GM23338 (cell line): ENCODE measurements around the gene POGZ. TPM values are rescaled to one million over a fixed set of nuclear protein-coding genes. Genes with fewer than 3 reads are reported as not detected.

Experiments
- ATAC-seq: fragments of 200-7000 bp; cut with Tn5 transposase; 3 replicates; pipeline ENCODE4 v1.9.1; 2020
- DNase-seq: peaks from one replicate; pipeline ENCODE4 v3.0.0-alpha.2; 2015; ENCODE audit warnings: low spot score
- H2AFZ ChIP-seq: fragments of 200-600 bp; sonication (generic); 2 replicates; pipeline ENCODE4 v1.8.0; 2016; ENCODE audit warnings: antibody characterized with exemption, mild to moderate bottlenecking, moderate library complexity
- H3F3A ChIP-seq: fragments of 200-600 bp; sonication (generic); replicated peaks from 2 replicates; pipeline ENCODE4 v1.8.0; 2017; ENCODE audit warnings: antibody characterized with exemption, mixed run types, low read depth
- H3K27ac ChIP-seq: fragments of 200-600 bp; sonication (generic); 2 replicates; pipeline ENCODE4 v1.6.1; 2016; ENCODE audit warnings: low read depth
- H3K27me3 ChIP-seq: fragments of 200-600 bp; sonication (generic); 2 replicates; pipeline ENCODE4 v1.8.0; 2016; ENCODE audit warnings: mild to moderate bottlenecking, mixed run types, moderate library complexity; ENCODE audit not compliant: insufficient read depth
- H3K36me3 ChIP-seq: fragments of 200-600 bp; sonication (generic); 2 replicates; pipeline ENCODE4 v1.8.0; 2016; ENCODE audit warnings: mild to moderate bottlenecking; ENCODE audit not compliant: insufficient read depth
- H3K4me1 ChIP-seq: fragments of 200-600 bp; sonication (generic); 2 replicates; pipeline ENCODE4 v1.8.0; 2016; ENCODE audit warnings: mild to moderate bottlenecking, moderate library complexity; ENCODE audit not compliant: insufficient read depth
- H3K4me2 ChIP-seq: fragments of 200-600 bp; sonication (generic); 2 replicates; pipeline ENCODE4 v1.7.1; 2017; ENCODE audit warnings: mixed run types
- H3K4me3 ChIP-seq: fragments of 200-600 bp; sonication (generic); 2 replicates; pipeline ENCODE4 v1.6.1; 2016; ENCODE audit warnings: mixed run types
- H3K79me2 ChIP-seq: fragments of 200-600 bp; sonication (generic); replicated peaks from 2 replicates; pipeline ENCODE4 v1.8.0; 2017; ENCODE audit warnings: mild to moderate bottlenecking; ENCODE audit not compliant: insufficient read depth
- H3K9me2 ChIP-seq: fragments of 200-600 bp; sonication (generic); 2 replicates; pipeline ENCODE4 v1.8.0; 2017; ENCODE audit not compliant: insufficient read depth
- H4K20me1 ChIP-seq: fragments of 200-600 bp; sonication (generic); replicated peaks from 2 replicates; pipeline ENCODE4 v1.8.0; 2017; ENCODE audit warnings: mild to moderate bottlenecking; ENCODE audit not compliant: insufficient read depth
- H3K27ac Mint-ChIP-seq: 2 replicates; pipeline ENCODE4 v1.8.0; 2020; ENCODE audit warnings: inconsistent platforms, mild to moderate bottlenecking, moderate library complexity, mixed read lengths
- H3K27me3 Mint-ChIP-seq: 3 replicates; pipeline ENCODE4 v1.8.0; 2022; ENCODE audit warnings: low read depth, mild to moderate bottlenecking, moderate library complexity, mixed read lengths, inconsistent platforms; ENCODE audit not compliant: insufficient read depth, poor library complexity
- H3K36me3 Mint-ChIP-seq: 3 replicates; pipeline ENCODE4 v1.8.0; 2021; ENCODE audit warnings: low read depth, mild to moderate bottlenecking, inconsistent platforms, moderate library complexity, mixed read lengths
- H3K4me1 Mint-ChIP-seq: 3 replicates; pipeline ENCODE4 v1.8.0; 2020; ENCODE audit warnings: mild to moderate bottlenecking, inconsistent platforms, mixed read lengths
- H3K4me3 Mint-ChIP-seq: 3 replicates; pipeline ENCODE4 v1.8.0; 2021; ENCODE audit warnings: moderate library complexity, mild to moderate bottlenecking, inconsistent platforms, mixed read lengths
- H3K9me3 Mint-ChIP-seq: 3 replicates; pipeline ENCODE4 v1.8.0; 2020; ENCODE audit warnings: moderate library complexity, mild to moderate bottlenecking, inconsistent platforms, mixed read lengths
- CREB1 ChIP-seq: fragments of 250-450 bp; sonication (Bioruptor Pico); IDR thresholded peaks from 2 replicates; pipeline ENCODE4 v1.5.0; 2020; ENCODE audit warnings: low read depth, mild to moderate bottlenecking, moderate library complexity
- CTCF ChIP-seq, 2 experiments: fragments of 200-600 bp in 1 of 2; sonication (generic) in 1 of 2; conservative IDR thresholded peaks; 2 replicates each; pipeline versions ENCODE4 v1.5.1 to v1.6.1; 2016 to 2017; ENCODE audit warnings: antibody characterized with exemption in 2 of 2, low read depth in 2 of 2, mild to moderate bottlenecking in 2 of 2, moderate library complexity in 1 of 2
- ETS1 ChIP-seq: IDR thresholded peaks from 2 replicates; pipeline ENCODE4 v1.6.1; 2016; ENCODE audit warnings: antibody characterized with exemption
- EZH2 ChIP-seq: fragments of 200-600 bp; sonication (generic); IDR thresholded peaks from one replicate; pipeline ENCODE4 v1.8.0; 2017; ENCODE audit warnings: antibody characterized with exemption, mild to moderate bottlenecking, low read depth; ENCODE audit not compliant: unreplicated experiment
- EZH2phosphoT487 ChIP-seq: fragments of 200-600 bp; sonication (generic); IDR thresholded peaks from one replicate; pipeline ENCODE4 v1.8.1; 2018; ENCODE audit warnings: antibody characterized with exemption; ENCODE audit not compliant: unreplicated experiment
- JUNB ChIP-seq: IDR thresholded peaks from one replicate; pipeline ENCODE4 v1.6.1; 2016; ENCODE audit warnings: antibody characterized with exemption; ENCODE audit not compliant: unreplicated experiment
- NANOG ChIP-seq: IDR thresholded peaks from 2 replicates; pipeline ENCODE4 v1.6.1; 2016; ENCODE audit warnings: antibody characterized with exemption, borderline replicate concordance
- POLR2AphosphoS5 ChIP-seq: IDR thresholded peaks from 2 replicates; pipeline ENCODE4 v1.6.1; 2016; ENCODE audit warnings: antibody characterized with exemption, low read depth
- REST ChIP-seq: IDR thresholded peaks from one replicate; pipeline ENCODE4 v1.6.1; 2018; ENCODE audit warnings: antibody characterized with exemption; ENCODE audit not compliant: unreplicated experiment
- STAT1 ChIP-seq: IDR thresholded peaks from one replicate; pipeline ENCODE4 v1.6.1; 2016; ENCODE audit warnings: antibody characterized with exemption; ENCODE audit not compliant: unreplicated experiment
- ZNF114 ChIP-seq: fragments of 250-450 bp; sonication (Bioruptor Pico); IDR thresholded peaks from 2 replicates; pipeline ENCODE4 v1.5.0; 2020; ENCODE audit warnings: mild to moderate bottlenecking, moderate library complexity
- ZNF331 ChIP-seq: fragments of 250-450 bp; sonication (Bioruptor Pico); IDR thresholded peaks from 2 replicates; pipeline ENCODE4 v1.5.0; 2020; ENCODE audit warnings: low read depth, mild to moderate bottlenecking, moderate library complexity
- ZNF462 ChIP-seq: fragments of 250-450 bp; sonication (Bioruptor Pico); IDR thresholded peaks from 2 replicates; pipeline ENCODE4 v1.5.0; 2020; ENCODE audit warnings: mild to moderate bottlenecking, moderate library complexity
- polyA plus RNA-seq: library from polyadenylated mRNA; unstranded; fragments of >200 nt; fragmentation: Nextera tagmentation; extraction: Ambion mirVana; gene quantifications from 2 replicates; pipeline ENCODE4 v1.2.1, GENCODE V29; 2016
- total RNA-seq: library from RNA; depleted of rRNA; stranded (reverse); fragments of >200 nt; shearing (Covaris generic); gene quantifications from 2 replicates; pipeline ENCODE4 v1.2.3, GENCODE V29; 2014

The POGZ gene
- total and polyA plus RNA-seq, 2 experiments from 2014 or later: 47.0 to 72.5 TPM

GRCh38 chr1:151495316-151495715 is 36.0 kb upstream of the POGZ start:
- no peak for DNase-seq
- no peak overlapping the region for H3K4me3 Mint-ChIP-seq
- H3K9me3 Mint-ChIP-seq: no peaks in the 10 kb centered on the region
- no peaks in the 10 kb centered on the region for H3K79me2 ChIP-seq
- H3K9me2 ChIP-seq: no peaks in the 10 kb centered on the region
- no peak overlapping the region for H3K4me2 ChIP-seq
- H4K20me1 ChIP-seq: no peaks in the 10 kb centered on the region
- H3K36me3 ChIP-seq: no peaks in the 10 kb centered on the region
- no peak overlapping the region for H3K27ac Mint-ChIP-seq
- no peaks in the 10 kb centered on the region for H3F3A ChIP-seq
- H3K36me3 Mint-ChIP-seq: no peaks in the 10 kb centered on the region
- TF ChIP-seq ZNF462 (CRISPR knock-in tag) (no peak), CREB1 (no peak), EZH2 (no peak), ZNF114 (CRISPR knock-in tag) (no peak), CTCF (conservative IDR thresholded peaks at IDR 0.05; ENCODE audit: low read depth in 2 of 2) (no peak), NANOG (no peak), JUNB (no peak), STAT1 (no peak), ETS1 (no peak), POLR2AphosphoS5 (no peak), EZH2phosphoT487 (no peak), ZNF331 (CRISPR knock-in tag) (no peak), REST (no peak)
- peaks cover 4% of the 10 kb centered on the region for H3K27me3 Mint-ChIP-seq
- no peaks in the 10 kb centered on the region; the same call in 1 of the 2 replicates for H3K4me1 ChIP-seq
- no peak for ATAC-seq
- peaks cover 4% of the 10 kb centered on the region; the same call in 1 of the 3 replicates for H3K4me1 Mint-ChIP-seq
- peak overlapping the region; percentile 66 for H2AFZ ChIP-seq
- no peaks in the 10 kb centered on the region for H3K27me3 ChIP-seq
- H3K27ac ChIP-seq: no peak overlapping the region
- no peak overlapping the region for H3K4me3 ChIP-seq
